Activated CD4-positive, alpha-beta memory T cell treated with anti-CD3 and anti-CD28 coated beads for 36 hours (primary cell): Measurements from ENCODE around the gene SPAG5. TPM values are rescaled to one million over a fixed set of nuclear protein-coding genes. Genes with fewer than 3 reads are reported as not detected.

Source experiments
- CTCF ChIA-PET: fragments of 350-600 bp; sonication (Branson Sonifier 250); formaldehyde crosslinking; loops from one replicate; lab custom pipeline; 2021; ENCODE audit warnings: antibody characterized with exemption, inconsistent platforms; lab: Charles Lee
- POLR2A ChIA-PET: fragments of 350-600 bp; sonication (Branson Sonifier 250); formaldehyde crosslinking; loops from one replicate; lab custom pipeline; 2021; ENCODE audit warnings: antibody characterized with exemption; lab: Charles Lee
- DNase-seq: peaks from one replicate; pipeline ENCODE4 v3.0.0-alpha.2; 2020
- H3K27ac Mint-ChIP-seq: one replicate; pipeline ENCODE4 v1.8.0; 2021; ENCODE audit warnings: mixed read lengths
- H3K27me3 Mint-ChIP-seq: one replicate; pipeline ENCODE4 v1.8.0; 2021; ENCODE audit warnings: mixed read lengths
- H3K36me3 Mint-ChIP-seq: one replicate; pipeline ENCODE4 v1.8.0; 2021; ENCODE audit warnings: mixed read lengths
- H3K4me1 Mint-ChIP-seq: one replicate; pipeline ENCODE4 v1.8.0; 2021; ENCODE audit warnings: low read depth, mixed read lengths
- H3K4me3 Mint-ChIP-seq: one replicate; pipeline ENCODE4 v1.8.0; 2021; ENCODE audit warnings: mild to moderate bottlenecking, mixed read lengths
- H3K9me3 Mint-ChIP-seq: one replicate; pipeline ENCODE4 v1.8.0; 2021; ENCODE audit warnings: mixed read lengths
- intact Hi-C: fragments of 100-400 bp; cut with micrococcal nuclease; formaldehyde crosslinking; loops from one replicate; pipeline ENCODE4 v1.15.1; 2023
- total RNA-seq, 2 experiments: library from RNA; stranded (reverse); gene quantifications; one replicate each; pipeline ENCODE4 v1.2.3, GENCODE V29; 2021

SPAG5 gene
- total RNA-seq, 2 experiments from 2014 or later: 153 to 159 TPM

- ChIA-PET CTCF (interaction anchor here (0.6 to 3.2 kb wide), 11 partner anchors 8 to 92 kb away, joined by 3 to 17 read pairs (median 4); no protein-coding TSS in a partner anchor), POLR2A (interaction anchor here (0.6 kb wide), 1 partner anchor 500 kb away, joined by 3 read pairs; no protein-coding TSS in a partner anchor)
- H3K36me3 Mint-ChIP-seq: no peaks in the 10 kb centered on the region
- intact Hi-C loops: loop anchor here (10.0 kb wide), 2 partner anchors 157 to 187 kb away; partner anchors contain the start of gene POLDIP2
- no peak overlapping the region for H3K4me3 Mint-ChIP-seq
- DNase-seq: no peak
- H3K9me3 Mint-ChIP-seq: no peaks in the 10 kb centered on the region
- no peak overlapping the region for H3K27ac Mint-ChIP-seq
- H3K27me3 Mint-ChIP-seq: no peaks in the 10 kb centered on the region
- no peaks in the 10 kb centered on the region for H3K4me1 Mint-ChIP-seq
Measured at GRCh38 chr17:28541439-28541838, 57.4 kb downstream of the SPAG5 start.

DNA sequence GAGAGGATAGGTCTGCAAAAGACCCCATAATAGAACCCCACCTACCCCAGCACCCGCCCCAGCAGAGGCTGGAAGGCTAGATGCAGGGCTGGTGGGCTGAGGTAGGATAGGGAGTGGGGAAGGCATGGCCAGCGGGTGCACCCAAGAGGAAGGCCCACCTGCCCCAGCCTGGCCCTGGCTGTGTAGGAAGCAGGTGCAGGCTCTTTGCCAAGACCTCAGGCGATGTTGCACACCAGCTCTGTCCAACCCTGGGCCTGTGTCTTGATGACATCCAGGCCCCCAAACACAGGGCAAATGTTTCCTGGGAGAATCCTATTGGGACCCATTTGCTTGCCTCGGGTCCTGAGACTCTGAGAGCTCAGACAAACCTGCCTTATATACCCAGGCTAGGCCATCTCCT, 58.6 kb downstream of the SPAG5 start:
- no peak for DNase-seq
- CTCF ChIA-PET: interaction anchor here (0.6 to 3.2 kb wide), 9 partner anchors 8 to 124 kb away, joined by 3 to 17 read pairs (median 5); no protein-coding TSS in a partner anchor
- intact Hi-C loops: loop anchor here (1.0 to 10.0 kb wide), 3 partner anchors 46 to 185 kb away; partner anchors contain the start of gene POLDIP2
- Mint-ChIP-seq H3K36me3 (no peaks in the 10 kb centered on the region), H3K4me3 (no peak overlapping the region), H3K4me1 (no peaks in the 10 kb centered on the region), H3K9me3 (no peaks in the 10 kb centered on the region), H3K27ac (no peak overlapping the region), H3K27me3 (no peaks in the 10 kb centered on the region)
- POLR2A ChIA-PET: no interaction called here

DNA sequence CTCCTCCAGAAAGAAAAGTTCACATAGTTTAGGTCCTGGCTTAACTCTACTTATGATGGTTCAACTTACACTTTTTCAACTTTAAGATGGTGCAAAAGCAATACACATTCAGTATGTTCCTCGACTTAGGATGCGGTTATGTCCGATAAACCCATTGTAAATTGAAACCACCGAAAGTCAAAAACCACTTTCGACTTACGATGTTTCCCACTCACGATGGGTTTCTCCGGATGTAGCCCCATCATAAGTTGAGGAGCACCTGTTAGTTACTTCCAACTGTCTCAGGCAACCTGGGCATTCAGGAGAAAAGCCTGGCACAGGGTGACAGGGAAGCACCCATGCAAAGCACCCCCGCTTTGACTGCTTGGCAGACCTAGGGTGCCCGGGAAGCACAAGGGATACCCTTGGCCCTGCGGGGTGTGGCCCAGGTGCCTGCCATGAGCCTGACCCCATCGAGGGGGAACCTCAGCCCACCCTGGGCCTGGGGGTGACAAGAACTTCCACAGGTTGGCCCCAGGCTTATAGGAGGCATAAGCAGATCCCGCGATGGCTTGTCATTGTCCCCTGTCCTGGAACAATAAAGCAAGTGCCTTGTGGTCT, 60.4 kb downstream of the SPAG5 start:
- intact Hi-C loops: no loop called here
- CTCF ChIA-PET: interaction anchor here (0.7 to 5.0 kb wide), 3 partner anchors 10 to 1010 kb away, joined by 3 to 21 read pairs (median 4); no protein-coding TSS in a partner anchor
- Mint-ChIP-seq H3K4me3 (no peak overlapping the region), H3K36me3 (no peaks in the 10 kb centered on the region), H3K27ac (no peak overlapping the region), H3K4me1 (no peaks in the 10 kb centered on the region), H3K27me3 (no peaks in the 10 kb centered on the region), H3K9me3 (no peaks in the 10 kb centered on the region)
- POLR2A ChIA-PET: no interaction called here
- no peak for DNase-seq

DNA sequence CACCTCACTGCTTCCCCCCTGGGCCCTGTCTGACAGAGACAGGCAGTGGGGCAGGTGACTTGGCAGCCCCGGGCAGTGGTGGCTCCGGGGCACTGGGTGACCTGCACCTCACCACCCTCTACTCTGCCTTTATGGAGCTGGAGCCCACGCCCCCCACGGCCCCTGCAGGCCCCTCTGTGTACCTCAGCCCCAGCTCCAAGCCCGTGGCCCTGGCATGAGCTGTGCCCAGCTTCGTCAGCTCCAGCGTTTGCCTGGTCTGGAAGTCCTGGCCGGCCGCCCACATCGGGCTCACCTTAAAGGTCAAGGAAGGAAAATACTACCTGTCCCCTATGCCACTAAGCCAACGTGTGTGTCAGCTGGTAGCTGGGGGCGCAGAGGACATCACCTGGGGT, 61.6 kb downstream of the SPAG5 start:
- POLR2A ChIA-PET: no interaction called here

GRCh38 chr17:28536532-28537218, 62.1 kb downstream of the SPAG5 start:
- H3K4me1 Mint-ChIP-seq: no peaks in the 10 kb centered on the region
- DNase-seq: no peak
- intact Hi-C loops: no loop called here
- no peak overlapping the region for H3K4me3 Mint-ChIP-seq
- ChIA-PET CTCF (interaction anchor here (0.8 to 5.0 kb wide), 2 partner anchors 11 to 41 kb away, joined by 3 to 21 read pairs; no protein-coding TSS in a partner anchor), POLR2A (no interaction called here)
- H3K36me3 Mint-ChIP-seq: no peaks in the 10 kb centered on the region
- H3K27ac Mint-ChIP-seq: no peak overlapping the region
- no peaks in the 10 kb centered on the region for H3K9me3 Mint-ChIP-seq
- H3K27me3 Mint-ChIP-seq: no peaks in the 10 kb centered on the region

More for the DNA sequence above, 61.6 kb downstream of the SPAG5 start:
- Mint-ChIP-seq H3K4me1 (no peaks in the 10 kb centered on the region), H3K36me3 (no peaks in the 10 kb centered on the region), H3K4me3 (no peak overlapping the region), H3K27ac (no peak overlapping the region), H3K9me3 (no peaks in the 10 kb centered on the region), H3K27me3 (no peaks in the 10 kb centered on the region)
- CTCF ChIA-PET: interaction anchor here (0.8 to 5.0 kb wide), 3 partner anchors 11 to 121 kb away, joined by 3 to 21 read pairs (median 3); no protein-coding TSS in a partner anchor
- DNase-seq: no peak
- intact Hi-C loops: no loop called here

DNA sequence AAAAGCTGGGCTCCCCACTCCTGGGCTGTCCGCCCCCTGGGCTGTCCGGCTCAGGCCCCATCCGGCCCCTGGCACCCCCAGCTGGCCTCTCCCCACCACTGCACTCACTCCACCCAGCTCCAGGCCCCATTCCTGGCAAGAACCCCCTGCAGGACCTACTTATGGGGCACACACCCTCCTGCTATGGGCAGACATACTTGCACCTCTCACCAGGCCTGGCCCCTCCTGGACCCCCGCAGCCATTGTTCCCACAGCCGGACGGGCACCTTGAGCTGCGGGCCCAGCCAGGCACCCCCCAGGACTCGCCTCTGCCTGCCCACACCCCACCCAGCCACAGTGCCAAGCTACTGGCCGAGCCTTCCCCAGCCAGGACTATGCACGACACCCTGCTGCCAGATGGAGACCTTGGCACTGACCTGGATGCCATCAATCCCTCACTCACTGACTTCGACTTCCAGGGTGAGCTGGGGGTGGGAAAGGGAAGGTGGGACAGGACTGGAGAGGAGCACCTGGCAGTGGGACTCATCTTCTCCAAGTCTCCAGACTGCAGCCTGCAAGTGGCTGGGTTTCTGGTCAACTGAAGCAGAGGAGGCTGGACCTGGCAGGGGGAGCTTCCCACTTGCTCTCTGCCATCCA, 64.0 kb downstream of the SPAG5 start:
- Mint-ChIP-seq H3K27ac (no peak overlapping the region), H3K4me3 (no peak overlapping the region), H3K36me3 (no peaks in the 10 kb centered on the region), H3K4me1 (no peaks in the 10 kb centered on the region), H3K27me3 (no peaks in the 10 kb centered on the region), H3K9me3 (no peaks in the 10 kb centered on the region)
- ChIA-PET POLR2A (no interaction called here), CTCF (interaction anchor here (0.9 to 5.0 kb wide), 2 partner anchors 13 to 41 kb away, joined by 3 to 21 read pairs; no protein-coding TSS in a partner anchor)
- intact Hi-C loops: no loop called here
- no peak for DNase-seq

DNA sequence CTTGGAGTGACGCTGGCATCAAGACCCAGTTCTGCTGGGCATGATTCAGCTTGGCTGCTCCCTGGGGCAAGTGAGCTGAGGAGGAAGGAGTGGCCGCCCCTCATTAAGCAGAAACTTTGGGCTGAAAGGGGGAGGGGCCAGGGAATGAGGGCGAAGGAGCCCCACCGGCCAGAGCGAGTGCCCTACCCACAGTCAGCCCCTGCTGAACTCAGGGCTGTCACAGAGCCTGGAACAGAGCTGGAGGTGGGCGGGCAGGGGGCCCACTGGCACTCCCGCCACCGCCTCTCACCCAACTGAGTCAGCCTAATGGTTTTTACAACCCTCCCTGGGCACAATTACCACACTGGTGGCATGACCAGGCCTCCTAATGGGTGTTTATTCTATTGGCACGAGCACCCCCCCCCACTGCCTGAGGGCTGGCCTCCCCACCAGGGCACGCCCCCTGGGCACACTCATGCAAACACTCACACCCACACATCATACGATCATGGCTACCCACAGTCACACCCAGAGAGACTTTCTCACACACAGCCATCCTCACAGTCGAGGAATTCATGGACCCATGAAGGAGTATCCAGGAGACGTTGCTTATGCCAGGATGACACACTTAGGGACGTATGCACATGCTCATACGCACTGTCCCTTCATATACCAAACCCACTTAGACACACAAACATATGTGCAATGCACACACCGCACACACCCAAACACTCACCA, 65.6 kb downstream of the SPAG5 start:
- Mint-ChIP-seq H3K9me3 (no peaks in the 10 kb centered on the region), H3K4me3 (no peak overlapping the region), H3K27me3 (no peaks in the 10 kb centered on the region), H3K36me3 (no peaks in the 10 kb centered on the region), H3K4me1 (no peaks in the 10 kb centered on the region), H3K27ac (no peak overlapping the region)
- CTCF ChIA-PET: no interaction called here
- no peak for DNase-seq
- intact Hi-C loops: no loop called here
- POLR2A ChIA-PET: no interaction called here

- H3K9me3 Mint-ChIP-seq: no peaks in the 10 kb centered on the region
- H3K36me3 Mint-ChIP-seq: no peaks in the 10 kb centered on the region
- no peak overlapping the region for H3K27ac Mint-ChIP-seq
- intact Hi-C loops: no loop called here
- DNase-seq: no peak
- ChIA-PET POLR2A (no interaction called here), CTCF (interaction anchor here (1.7 kb wide), 1 partner anchor 8 kb away, joined by 6 read pairs; no protein-coding TSS in a partner anchor)
- no peak overlapping the region for H3K4me3 Mint-ChIP-seq
- H3K4me1 Mint-ChIP-seq: no peaks in the 10 kb centered on the region
- H3K27me3 Mint-ChIP-seq: no peaks in the 10 kb centered on the region
Measured at GRCh38 chr17:28532050-28532960, 66.5 kb downstream of the SPAG5 start.

DNA sequence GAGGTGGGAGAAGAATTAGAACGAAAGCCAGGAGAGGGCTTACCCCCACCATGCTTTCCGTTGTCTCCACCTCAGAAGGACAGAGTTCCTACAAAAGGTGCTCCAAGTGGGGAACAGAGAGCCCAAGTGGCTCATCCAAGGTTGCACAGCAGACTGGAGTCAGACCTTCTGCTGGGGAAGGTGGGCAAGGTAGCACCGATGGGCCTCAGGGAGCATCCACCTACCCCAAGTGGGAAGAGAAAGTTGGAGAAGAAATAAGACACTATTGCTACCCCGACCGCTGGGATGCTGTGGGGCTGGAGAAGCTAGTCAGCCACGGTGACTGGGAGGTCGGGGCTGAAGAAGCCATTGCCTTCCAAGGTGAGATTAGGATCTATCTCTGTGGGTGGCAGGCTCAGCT, 67.9 kb downstream of the SPAG5 start:
- POLR2A ChIA-PET: no interaction called here
- no peak overlapping the region for H3K27ac Mint-ChIP-seq
- intact Hi-C loops: no loop called here
- no peak for DNase-seq
- H3K9me3 Mint-ChIP-seq: no peaks in the 10 kb centered on the region
- H3K27me3 Mint-ChIP-seq: no peaks in the 10 kb centered on the region
- CTCF ChIA-PET: interaction anchor here (1.7 kb wide), 1 partner anchor 10 kb away, joined by 6 read pairs; no protein-coding TSS in a partner anchor
- H3K36me3 Mint-ChIP-seq: no peaks in the 10 kb centered on the region
- no peaks in the 10 kb centered on the region for H3K4me1 Mint-ChIP-seq
- H3K4me3 Mint-ChIP-seq: no peak overlapping the region

- H3K27me3 Mint-ChIP-seq: no peaks in the 10 kb centered on the region
- CTCF ChIA-PET: no interaction called here
- H3K27ac Mint-ChIP-seq: no peak overlapping the region
- no peaks in the 10 kb centered on the region for H3K4me1 Mint-ChIP-seq
- no peaks in the 10 kb centered on the region for H3K36me3 Mint-ChIP-seq
- no peak for DNase-seq
- intact Hi-C loops: no loop called here
- POLR2A ChIA-PET: no interaction called here
- H3K4me3 Mint-ChIP-seq: no peak overlapping the region
- H3K9me3 Mint-ChIP-seq: no peaks in the 10 kb centered on the region
Measured at GRCh38 chr17:28530250-28530649, 68.6 kb downstream of the SPAG5 start.

DNA sequence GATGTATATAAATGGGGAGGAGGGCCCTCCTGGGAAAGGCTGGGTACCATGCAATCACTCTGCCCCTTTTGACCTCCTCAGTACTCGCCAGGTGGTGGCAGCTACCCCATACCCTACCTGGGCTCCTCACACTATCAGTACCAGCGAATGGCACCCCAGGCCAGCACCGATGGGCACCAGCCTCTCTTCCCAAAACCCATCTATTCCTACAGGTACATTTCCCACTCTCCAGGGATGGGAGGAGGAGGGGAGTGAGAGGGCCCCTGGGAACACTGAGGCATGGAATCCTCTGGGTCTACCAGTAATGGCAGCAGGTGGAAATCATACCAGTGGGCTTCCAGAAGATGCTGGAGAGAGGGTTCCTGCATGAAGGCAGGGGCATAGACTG, 69.8 kb downstream of the SPAG5 start:
- POLR2A ChIA-PET: no interaction called here
- Mint-ChIP-seq H3K4me3 (no peak overlapping the region), H3K36me3 (no peaks in the 10 kb centered on the region), H3K4me1 (no peaks in the 10 kb centered on the region), H3K9me3 (no peaks in the 10 kb centered on the region), H3K27ac (no peak overlapping the region), H3K27me3 (no peaks in the 10 kb centered on the region)
- CTCF ChIA-PET: no interaction called here
- intact Hi-C loops: no loop called here
- no peak for DNase-seq
